Liver (tissue), 3 donors: Measurements from ENCODE around the gene METAP2.

Experiments used
- CTCF ChIP-seq: fragments of 150-350 bp; IDR thresholded peaks from 2 replicates; pipeline ENCODE4 v1.5.1; 2017; ENCODE audit warnings: improper control_type of control experiment, low read depth, low read length; ENCODE audit not compliant: missing input control
- EGR1 ChIP-seq, 2 donors: IDR thresholded peaks; 2 replicates each; pipeline ENCODE4 v1.6.1; 2016 to 2018; ENCODE audit warnings: antibody characterized with exemption in 2 of 2, low read depth in 2 of 2
- HNF4A ChIP-seq, 2 donors: conservative IDR thresholded peaks; 2 replicates each; pipeline ENCODE4 v1.6.1; 2016; ENCODE audit warnings: antibody characterized with exemption in 2 of 2, mild to moderate bottlenecking in 2 of 2
- HNF4G ChIP-seq: IDR thresholded peaks from 2 replicates; pipeline ENCODE4 v1.6.1; 2016; ENCODE audit warnings: antibody characterized with exemption
- JUND ChIP-seq, 2 donors: IDR thresholded peaks; 2 replicates each; pipeline ENCODE4 v1.6.1; 2016; ENCODE audit warnings: antibody characterized with exemption in 2 of 2
- MAX ChIP-seq: IDR thresholded peaks from 2 replicates; pipeline ENCODE4 v1.6.1; 2016; ENCODE audit warnings: antibody characterized with exemption
- RAD21 ChIP-seq, 2 donors: IDR thresholded peaks; 2 replicates each; pipeline ENCODE4 v1.6.1; 2016; ENCODE audit warnings: antibody characterized with exemption in 2 of 2, mild to moderate bottlenecking in 2 of 2
- REST ChIP-seq: IDR thresholded peaks from 2 replicates; pipeline ENCODE4 v1.6.1; 2016; ENCODE audit warnings: antibody characterized with exemption, mild to moderate bottlenecking
- SP1 ChIP-seq: IDR thresholded peaks from 2 replicates; pipeline ENCODE4 v1.6.1; 2018; ENCODE audit warnings: antibody characterized with exemption, mild to moderate bottlenecking
- ZBTB33 ChIP-seq: IDR thresholded peaks from 2 replicates; pipeline ENCODE4 v1.6.1; 2016; ENCODE audit warnings: antibody characterized with exemption
- donor health status: healthy.
- donor health status: healthy.

GRCh38 chr12:95484524-95484923 lies 10.6 kb downstream of the METAP2 start:
- TF ChIP-seq CTCF (no peak), RAD21 (IDR thresholded peaks at IDR 0.05) (no peak), SP1 (no peak), ZBTB33 (no peak), HNF4A (conservative IDR thresholded peaks at IDR 0.05) (no peak), HNF4G (no peak), JUND (IDR thresholded peaks at IDR 0.05) (no peak), REST (no peak), EGR1 (IDR thresholded peaks at IDR 0.05; ENCODE audit: low read depth in 2 of 2) (no peak), MAX (no peak)
